Endometrium (tissue), 2 donors: ENCODE measurements around the gene CRYGC.

ENCODE experiments used
- FAIRE-seq: peaks from 2 replicates; lab custom pipeline; 2012; peaks lifted over from hg19 to GRCh38; lab: Jason Lieb, UNC
- donor health status: control.
- donor health status: control.

The CRYGC gene

GRCh38 chr2:208093128-208093527 lies 36.5 kb downstream of the CRYGC start:
- FAIRE-seq = no peak

DNA sequence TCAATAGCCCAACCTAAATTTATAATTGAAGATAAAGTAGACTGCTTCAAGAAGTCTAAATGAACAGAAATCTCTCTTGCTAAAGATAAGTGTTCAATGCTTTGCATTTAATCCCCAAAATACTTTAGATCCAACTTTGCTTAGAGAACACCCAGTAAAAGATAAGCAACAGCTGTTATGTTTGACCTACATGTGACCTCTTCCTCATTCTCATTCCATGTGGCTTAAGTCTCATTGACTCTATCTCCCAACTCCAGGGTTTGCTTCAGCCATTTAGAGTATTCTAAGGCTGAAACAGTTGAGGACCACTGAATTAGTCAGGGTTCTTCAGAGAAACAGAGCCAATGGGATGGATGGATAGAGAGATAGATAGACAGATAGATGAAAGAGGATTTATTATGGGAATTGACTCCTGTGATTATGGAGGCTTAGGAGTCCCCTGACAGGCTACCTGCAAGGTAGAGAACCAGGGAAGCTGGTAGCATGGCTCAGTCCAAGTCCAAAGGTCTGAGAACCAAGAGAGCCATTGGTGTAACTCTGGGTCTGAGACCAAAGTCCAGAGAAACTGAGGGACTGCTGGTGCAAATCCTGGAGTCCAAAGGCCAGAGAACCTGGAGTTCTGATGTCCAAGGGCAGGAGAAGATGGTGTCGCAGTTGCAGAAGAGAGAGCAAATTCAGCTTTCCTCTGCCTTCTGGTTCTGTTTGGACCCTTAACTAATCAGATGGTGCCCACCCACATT lies 37.4 kb downstream of the CRYGC start:
- FAIRE-seq = no peak

DNA sequence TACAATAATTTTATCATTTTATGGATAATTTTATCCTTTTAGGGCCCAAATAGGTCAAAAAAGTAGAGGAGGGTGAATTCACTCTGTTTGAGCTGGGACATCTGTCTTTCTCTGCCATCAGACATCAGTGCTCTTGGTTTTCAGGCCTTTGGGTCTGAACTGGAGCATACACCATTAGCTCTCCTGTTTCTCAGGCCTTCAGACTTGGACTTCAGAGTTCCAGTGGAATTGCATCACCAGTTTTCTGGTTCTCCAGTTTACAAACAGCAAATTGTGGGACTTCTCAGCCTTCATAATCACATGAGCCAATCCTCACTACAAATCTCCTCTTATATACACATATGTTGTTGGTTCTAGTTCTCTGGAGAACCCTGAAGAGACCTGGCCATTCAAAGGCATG lies 39.2 kb downstream of the CRYGC start:
- no peak for FAIRE-seq

DNA sequence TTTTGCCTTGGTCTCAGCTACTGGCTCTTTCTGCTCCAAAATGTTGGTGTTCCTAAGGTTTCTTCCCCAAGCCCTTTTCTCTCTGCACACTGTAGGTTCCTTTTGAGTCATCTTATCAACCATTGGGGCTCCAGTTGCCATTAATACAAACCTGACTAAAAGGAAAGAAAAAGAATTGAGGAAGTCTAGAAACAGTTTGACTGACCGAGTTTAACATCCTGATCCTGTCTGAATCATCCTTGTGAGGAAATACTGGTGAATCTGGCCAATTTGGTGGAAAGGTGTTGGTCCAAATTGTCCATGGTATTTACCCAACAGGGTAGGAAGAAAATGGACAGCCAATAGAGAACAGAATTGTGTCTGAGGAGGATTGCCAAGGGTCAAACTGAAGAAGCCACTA lies 43.6 kb downstream of the CRYGC start:
- FAIRE-seq = no peak

- FAIRE-seq = no peak
Measured at GRCh38 chr2:208083807-208084206, 45.8 kb downstream of the CRYGC start.
